GM13976 (cell line): ENCODE results near the gene ADGRE2.
"Not testable (repeated sequence)": the region's sequence is repeated elsewhere in the genome, so short reads cannot be mapped to it uniquely, and the experiment has no call there.

Source experiments
- DNase-seq: peaks from one replicate; pipeline ENCODE4 v3.0.0; 2012; ENCODE audit warnings: low spot score
- in situ Hi-C: fragments of 300-500 bp; cut with MboI; formaldehyde crosslinking; loops from one replicate; pipeline ENCODE4 v1.12.0; 2022; ENCODE audit warnings: low sequenced_read_pairs, mixed read lengths, inconsistent platforms; ENCODE audit not compliant: unreplicated experiment
- TF ChIP-seq, protein P1 (sequence below): IDR thresholded peaks from 2 replicates; pipeline ENCODE4 v1.5.1; 2012; ENCODE audit warnings: borderline replicate concordance, mild to moderate bottlenecking; ENCODE audit not compliant: insufficient read depth; ENCODE audit errors: extremely low read depth, missing control alignments, control extremely low read depth

The ADGRE2 gene

DNA sequence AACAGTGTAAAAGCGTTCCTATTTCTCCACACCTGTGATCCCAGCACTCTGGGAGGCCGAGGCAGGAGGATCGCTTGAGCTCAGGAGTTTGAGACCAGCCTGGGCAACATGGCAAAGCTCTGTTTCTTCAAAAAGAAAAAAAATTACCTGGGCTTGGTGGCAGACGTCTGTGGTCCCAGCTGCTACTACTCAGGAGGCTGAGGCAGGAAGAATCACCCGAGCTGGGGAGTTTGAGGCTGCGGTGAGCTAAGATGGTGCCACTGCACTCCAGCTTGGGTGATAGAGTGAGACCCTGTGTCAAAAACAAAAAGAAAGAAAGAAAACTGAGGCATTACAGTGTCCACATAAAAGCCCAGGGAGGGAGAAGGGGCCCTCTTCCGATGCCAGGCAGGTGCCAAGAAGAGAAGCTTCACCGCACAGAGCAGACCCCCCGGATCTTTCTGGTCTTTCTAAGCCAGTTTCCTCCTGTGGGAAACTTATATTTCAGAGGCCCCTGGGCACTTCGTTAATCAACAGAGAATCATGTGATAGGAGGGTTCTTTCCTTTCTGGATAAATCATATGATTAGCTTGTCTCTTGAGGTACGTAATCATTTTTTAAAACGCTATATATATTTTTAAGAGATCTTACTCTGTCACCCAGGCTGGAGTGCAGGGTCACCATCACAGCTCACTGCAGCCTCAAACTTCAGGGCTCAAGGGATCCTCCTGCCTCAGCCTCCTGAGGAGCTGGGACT, at the start of gene ADGRE2:
TSS of gene ADGRE2 (minus strand) at position 451 of the 736 bp plus-strand sequence. CDS start 1,804 bp downstream, outside the sequence.
- DNase-seq = not testable (repeated sequence)
- in situ Hi-C loops = loop anchor here (10.0 kb wide), 1 partner anchor 203 kb away; the partner anchor contains the start of gene NDUFB7

DNA sequence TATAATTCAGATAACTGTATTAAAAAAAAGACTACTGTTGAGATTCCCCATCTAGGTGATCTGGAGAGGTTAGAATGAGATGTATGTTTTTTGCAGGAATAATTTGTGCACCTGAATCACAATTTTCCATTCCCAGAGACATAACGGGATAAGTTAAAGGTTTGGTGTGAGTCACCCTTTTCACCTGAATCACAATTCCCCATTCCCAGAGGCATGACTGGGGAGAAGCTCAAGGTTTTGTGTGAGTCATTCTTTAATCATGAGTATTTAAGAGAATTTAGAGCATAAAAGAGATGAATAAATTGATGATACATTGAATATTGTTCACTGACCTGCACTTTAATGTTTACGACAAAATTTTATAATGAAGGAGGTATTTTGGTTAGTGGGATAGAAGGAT, 47.6 kb upstream of the ADGRE2 start:
- in situ Hi-C loops = no loop called here
- TF ChIP-seq, protein P1, sequence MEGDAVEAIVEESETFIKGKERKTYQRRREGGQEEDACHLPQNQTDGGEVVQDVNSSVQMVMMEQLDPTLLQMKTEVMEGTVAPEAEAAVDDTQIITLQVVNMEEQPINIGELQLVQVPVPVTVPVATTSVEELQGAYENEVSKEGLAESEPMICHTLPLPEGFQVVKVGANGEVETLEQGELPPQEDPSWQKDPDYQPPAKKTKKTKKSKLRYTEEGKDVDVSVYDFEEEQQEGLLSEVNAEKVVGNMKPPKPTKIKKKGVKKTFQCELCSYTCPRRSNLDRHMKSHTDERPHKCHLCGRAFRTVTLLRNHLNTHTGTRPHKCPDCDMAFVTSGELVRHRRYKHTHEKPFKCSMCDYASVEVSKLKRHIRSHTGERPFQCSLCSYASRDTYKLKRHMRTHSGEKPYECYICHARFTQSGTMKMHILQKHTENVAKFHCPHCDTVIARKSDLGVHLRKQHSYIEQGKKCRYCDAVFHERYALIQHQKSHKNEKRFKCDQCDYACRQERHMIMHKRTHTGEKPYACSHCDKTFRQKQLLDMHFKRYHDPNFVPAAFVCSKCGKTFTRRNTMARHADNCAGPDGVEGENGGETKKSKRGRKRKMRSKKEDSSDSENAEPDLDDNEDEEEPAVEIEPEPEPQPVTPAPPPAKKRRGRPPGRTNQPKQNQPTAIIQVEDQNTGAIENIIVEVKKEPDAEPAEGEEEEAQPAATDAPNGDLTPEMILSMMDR = no peak
- DNase-seq = no peak

DNA sequence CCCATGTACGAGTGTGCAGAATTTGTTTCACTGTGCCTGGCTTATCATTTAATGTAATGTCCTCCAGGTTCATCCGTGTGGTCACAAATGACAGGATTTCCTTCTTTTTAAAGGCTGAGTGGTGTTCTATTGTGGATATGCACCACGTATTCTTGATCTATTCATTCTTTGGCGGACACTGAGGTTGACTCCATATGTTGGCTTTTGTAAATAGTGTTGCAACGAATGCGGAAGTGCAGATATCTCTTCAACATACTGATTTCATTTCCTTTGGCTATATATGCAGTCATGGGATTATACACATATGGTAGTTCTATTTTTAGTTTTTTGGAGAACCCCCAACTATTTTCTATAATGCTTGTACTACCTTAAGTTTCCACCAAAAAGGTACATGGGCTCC, 43.6 kb upstream of the ADGRE2 start:
- in situ Hi-C loops = no loop called here
- DNase-seq = no peak
- TF ChIP-seq, protein P1 = no peak

DNA sequence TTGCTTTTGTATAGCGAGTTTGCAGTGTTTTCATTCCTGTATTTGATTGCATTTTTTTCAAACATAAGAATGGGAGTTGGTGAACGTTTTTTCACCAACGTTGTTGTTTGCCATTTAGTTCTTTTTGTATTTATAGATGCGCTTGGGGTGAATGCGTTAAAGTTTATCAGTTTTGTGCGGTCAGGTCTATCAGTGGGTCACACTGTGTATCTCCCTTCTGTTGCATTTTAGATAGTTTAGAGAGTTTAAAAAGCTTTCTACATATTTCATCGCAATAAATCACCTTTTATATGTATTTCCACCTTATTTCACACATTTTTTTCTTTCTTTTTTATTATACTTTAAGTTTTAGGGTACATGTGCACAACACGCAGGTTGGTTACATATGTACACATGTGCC, 40.2 kb upstream of the ADGRE2 start:
- TF ChIP-seq, protein P1 = no peak
- in situ Hi-C loops = no loop called here
- no peak for DNase-seq

DNA sequence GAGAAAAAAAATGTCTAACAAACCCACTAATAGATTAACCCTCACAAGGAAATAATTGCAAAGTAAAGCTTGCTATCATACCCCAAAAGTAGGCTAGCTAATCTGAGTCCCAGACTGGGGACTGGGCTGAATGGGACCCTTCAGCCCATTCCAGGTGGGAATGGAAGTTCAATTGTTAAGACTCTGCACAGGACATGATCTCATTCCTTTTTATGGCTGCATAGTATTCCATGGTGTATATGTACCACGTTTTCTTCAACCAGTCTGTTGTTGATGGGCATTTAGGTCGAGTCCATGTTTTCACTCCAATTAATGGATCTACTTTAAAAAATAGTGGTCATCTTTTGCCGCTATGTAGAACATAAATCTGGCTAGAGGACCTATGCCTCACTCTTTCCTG, 38.7 kb upstream of the ADGRE2 start:
- in situ Hi-C loops = no loop called here
- TF ChIP-seq, protein P1 = no peak
- DNase-seq = no peak

DNA sequence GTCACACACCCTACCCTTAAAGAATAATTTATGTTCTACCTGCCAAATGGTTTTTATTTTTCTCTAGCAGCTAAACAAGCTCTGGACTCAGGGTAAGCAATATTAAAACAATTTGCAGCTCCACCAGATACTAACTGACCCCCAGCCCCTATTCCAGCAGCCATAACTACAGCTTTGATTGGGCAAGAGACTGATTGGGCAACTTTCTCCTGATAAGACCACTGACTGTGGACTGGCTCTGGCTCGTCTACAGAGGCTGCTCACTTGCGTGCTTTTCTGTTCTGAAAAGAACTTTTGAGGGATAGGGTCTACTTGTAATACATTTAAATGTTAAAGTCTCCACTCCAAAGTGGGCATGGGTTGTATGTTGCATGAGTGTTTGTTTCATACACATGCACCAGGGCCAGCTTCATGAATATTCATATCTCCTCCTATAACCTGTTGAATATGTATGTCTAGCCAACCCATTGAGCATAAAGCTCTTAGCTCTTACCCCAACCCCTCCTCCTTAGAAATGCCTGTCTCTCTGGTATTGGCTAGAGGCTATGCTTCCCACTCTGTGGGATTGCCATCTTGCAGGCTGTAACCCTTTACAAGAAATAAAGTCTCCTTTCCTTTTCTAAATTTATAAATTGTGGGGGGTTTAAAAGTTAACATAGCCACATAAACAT, 36.8 kb upstream of the ADGRE2 start:
- TF ChIP-seq, protein P1 = no peak
- DNase-seq = no peak
- in situ Hi-C loops = no loop called here

DNA sequence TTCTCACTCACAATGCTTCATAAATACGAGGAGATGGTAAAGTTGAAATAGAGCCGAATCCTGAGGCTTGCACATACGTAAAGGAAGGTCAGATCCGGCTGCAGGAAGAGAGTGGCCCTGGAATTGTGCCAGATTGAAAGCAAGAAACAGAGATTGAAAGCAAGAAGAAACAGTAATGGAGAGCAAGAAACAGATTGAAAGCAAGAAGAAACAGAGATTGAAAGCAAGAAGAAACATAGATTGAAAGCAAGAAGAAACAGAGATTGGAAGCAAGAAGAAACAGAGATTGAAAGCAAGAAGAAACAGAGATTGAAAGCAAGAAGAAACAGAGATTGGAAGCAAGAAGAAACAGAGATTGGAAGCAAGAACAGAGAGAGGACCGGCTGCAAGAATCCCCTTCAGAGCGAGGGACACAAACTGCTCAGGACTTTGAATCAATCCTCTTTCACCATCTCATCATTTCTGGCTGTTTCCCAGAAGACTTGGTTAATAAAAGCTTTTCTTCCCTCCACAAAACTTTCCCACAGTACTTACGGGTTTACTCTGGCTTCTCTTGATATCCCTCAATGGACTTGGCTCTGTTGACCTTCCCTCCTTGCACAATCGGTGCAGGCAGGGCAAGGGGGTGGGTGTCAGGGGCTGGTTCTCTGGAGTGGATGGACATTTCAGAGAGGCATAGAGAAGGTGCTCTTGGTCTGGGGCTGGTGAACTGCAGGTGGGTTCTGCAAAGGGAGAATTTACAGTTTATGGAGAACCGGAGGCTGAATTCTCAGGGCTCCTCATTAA, 31.1 kb upstream of the ADGRE2 start:
- in situ Hi-C loops = no loop called here
- DNase-seq = no peak
- TF ChIP-seq, protein P1 = no peak
